Neural progenitor cell (in vitro differentiated cells): ENCODE data around the gene SOX10. TPM values are rescaled to one million over a fixed set of nuclear protein-coding genes. Genes with fewer than 3 reads are reported as not detected.

Experiments
- DNase-seq: peaks from one replicate; pipeline ENCODE4 v3.0.0-alpha.2; 2016; ENCODE audit warnings: low spot score
- H2AFZ ChIP-seq: fragments of 200-600 bp; sonication (generic); replicated peaks from 2 replicates; pipeline ENCODE4 v1.6.1; 2016; ENCODE audit warnings: antibody characterized with exemption
- H3F3A ChIP-seq: fragments of 200-600 bp; sonication (generic); 2 replicates; pipeline ENCODE4 v1.6.1; 2016; ENCODE audit warnings: antibody characterized with exemption, low read depth
- H3K27ac ChIP-seq: fragments of 200-600 bp; sonication (generic); 2 replicates; pipeline ENCODE4 v1.5.1; 2016; ENCODE audit warnings: mild to moderate bottlenecking
- H3K27me3 ChIP-seq: fragments of 200-600 bp; sonication (generic); 2 replicates; pipeline ENCODE4 v1.6.1; 2016; ENCODE audit warnings: mild to moderate bottlenecking, moderate library complexity
- H3K36me3 ChIP-seq: fragments of 200-600 bp; sonication (generic); 2 replicates; pipeline ENCODE4 v1.5.1; 2016
- H3K4me1 ChIP-seq: fragments of 200-600 bp; sonication (generic); 2 replicates; pipeline ENCODE4 v1.6.1; 2016; ENCODE audit warnings: mixed run types
- H3K4me2 ChIP-seq: fragments of 200-600 bp; sonication (generic); 2 replicates; pipeline ENCODE4 v1.6.1; 2016
- H3K4me3 ChIP-seq: fragments of 200-600 bp; sonication (generic); 2 replicates; pipeline ENCODE4 v1.5.1; 2016
- H3K79me2 ChIP-seq: fragments of 200-600 bp; sonication (generic); 2 replicates; pipeline ENCODE4 v1.6.1; 2016; ENCODE audit warnings: low read depth
- H3K9ac ChIP-seq: fragments of 200-600 bp; sonication (generic); 2 replicates; pipeline ENCODE4 v1.6.1; 2016
- H3K9me3 ChIP-seq: fragments of 200-600 bp; sonication (generic); 2 replicates; pipeline ENCODE4 v1.5.1; 2016; ENCODE audit warnings: low read depth
- H4K20me1 ChIP-seq: fragments of 200-600 bp; sonication (generic); 2 replicates; pipeline ENCODE4 v1.6.1; 2016; ENCODE audit warnings: low read depth
- H3K27ac Mint-ChIP-seq: 3 replicates; pipeline ENCODE4 v1.8.0; 2021; ENCODE audit warnings: mixed read lengths
- H3K27me3 Mint-ChIP-seq: 2 replicates; pipeline ENCODE4 v1.8.0; 2022; ENCODE audit warnings: low read depth, mild to moderate bottlenecking, inconsistent platforms, moderate library complexity, mixed read lengths; ENCODE audit not compliant: insufficient read depth
- H3K36me3 Mint-ChIP-seq: 3 replicates; pipeline ENCODE4 v1.8.0; 2021; ENCODE audit warnings: mixed read lengths
- H3K4me1 Mint-ChIP-seq: 3 replicates; pipeline ENCODE4 v1.8.0; 2021; ENCODE audit warnings: mixed read lengths
- H3K4me3 Mint-ChIP-seq: 3 replicates; pipeline ENCODE4 v1.8.0; 2021; ENCODE audit warnings: mild to moderate bottlenecking, moderate library complexity, mixed read lengths
- H3K9me3 Mint-ChIP-seq: 3 replicates; pipeline ENCODE4 v1.8.0; 2020; ENCODE audit warnings: mixed read lengths
- EZH2 ChIP-seq: fragments of 200-600 bp; sonication (generic); IDR thresholded peaks from 2 replicates; pipeline ENCODE4 v1.6.1; 2017; ENCODE audit warnings: antibody characterized with exemption, mild to moderate bottlenecking, moderate library complexity
- EZH2phosphoT487 ChIP-seq: fragments of 200-600 bp; sonication (generic); IDR thresholded peaks from 2 replicates; pipeline ENCODE4 v1.6.1; 2017; ENCODE audit warnings: antibody characterized with exemption
- total RNA-seq: library from RNA; depleted of rRNA; stranded (reverse); fragments of >200 nt; gene quantifications from 2 replicates; pipeline ENCODE4 v1.2.3, GENCODE V29; 2015; ENCODE audit warnings: low replicate concordance
- TF ChIP-seq, protein P1 (sequence below): fragments of 200-600 bp; sonication (generic); IDR thresholded peaks from 2 replicates; pipeline ENCODE4 v1.5.1; 2017; ENCODE audit warnings: antibody characterized with exemption, mild to moderate bottlenecking

SOX10 gene
- total RNA-seq, 1 donor from 2014 or later, result 0.99 TPM

DNA sequence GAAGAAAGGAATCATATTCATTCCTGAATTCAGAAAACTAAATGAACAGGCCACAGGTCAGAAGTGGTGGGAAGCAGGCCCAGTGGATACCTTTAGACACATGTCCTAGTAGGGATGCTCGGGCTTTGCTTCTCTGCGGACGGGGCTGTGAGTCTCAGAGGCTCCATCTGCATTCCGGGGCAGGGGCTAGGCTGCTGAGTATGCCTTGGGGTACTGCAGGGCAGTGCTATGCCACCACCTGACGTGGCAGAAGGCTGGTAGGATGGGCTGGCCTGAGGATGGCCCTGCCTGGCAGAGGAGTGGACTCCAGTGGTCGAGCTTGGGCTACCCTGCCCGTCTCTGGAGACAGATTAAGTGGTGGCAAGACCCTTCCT lies 40.5 kb downstream of the SOX10 start:
- no peaks in the 10 kb centered on the region for H4K20me1 ChIP-seq
- no peaks in the 10 kb centered on the region for H3K9me3 ChIP-seq
- DNase-seq, result no peak
- H3K4me3 ChIP-seq, result no peak overlapping the region
- no peak overlapping the region for H3K4me3 Mint-ChIP-seq
- H3K4me1 ChIP-seq, result no peaks in the 10 kb centered on the region
- H3K36me3 Mint-ChIP-seq, result no peaks in the 10 kb centered on the region
- H3K9me3 Mint-ChIP-seq, result no peaks in the 10 kb centered on the region
- H3K79me2 ChIP-seq, result no peaks in the 10 kb centered on the region
- no peak overlapping the region for H3K27ac Mint-ChIP-seq
- no peak for TF ChIP-seq EZH2
- no peak for TF ChIP-seq EZH2phosphoT487
- TF ChIP-seq, protein P1, sequence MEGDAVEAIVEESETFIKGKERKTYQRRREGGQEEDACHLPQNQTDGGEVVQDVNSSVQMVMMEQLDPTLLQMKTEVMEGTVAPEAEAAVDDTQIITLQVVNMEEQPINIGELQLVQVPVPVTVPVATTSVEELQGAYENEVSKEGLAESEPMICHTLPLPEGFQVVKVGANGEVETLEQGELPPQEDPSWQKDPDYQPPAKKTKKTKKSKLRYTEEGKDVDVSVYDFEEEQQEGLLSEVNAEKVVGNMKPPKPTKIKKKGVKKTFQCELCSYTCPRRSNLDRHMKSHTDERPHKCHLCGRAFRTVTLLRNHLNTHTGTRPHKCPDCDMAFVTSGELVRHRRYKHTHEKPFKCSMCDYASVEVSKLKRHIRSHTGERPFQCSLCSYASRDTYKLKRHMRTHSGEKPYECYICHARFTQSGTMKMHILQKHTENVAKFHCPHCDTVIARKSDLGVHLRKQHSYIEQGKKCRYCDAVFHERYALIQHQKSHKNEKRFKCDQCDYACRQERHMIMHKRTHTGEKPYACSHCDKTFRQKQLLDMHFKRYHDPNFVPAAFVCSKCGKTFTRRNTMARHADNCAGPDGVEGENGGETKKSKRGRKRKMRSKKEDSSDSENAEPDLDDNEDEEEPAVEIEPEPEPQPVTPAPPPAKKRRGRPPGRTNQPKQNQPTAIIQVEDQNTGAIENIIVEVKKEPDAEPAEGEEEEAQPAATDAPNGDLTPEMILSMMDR, result no peak
- no peak overlapping the region for H3K27ac ChIP-seq
- no peaks in the 10 kb centered on the region for H3K4me1 Mint-ChIP-seq
- peaks cover 9% of the 10 kb centered on the region for H3K27me3 Mint-ChIP-seq
- no peak overlapping the region for H2AFZ ChIP-seq
- H3K36me3 ChIP-seq, result no peaks in the 10 kb centered on the region
- no peak overlapping the region for H3K9ac ChIP-seq
- no peak overlapping the region for H3K4me2 ChIP-seq
- H3F3A ChIP-seq, result no peaks in the 10 kb centered on the region
- no peaks in the 10 kb centered on the region for H3K27me3 ChIP-seq

DNA sequence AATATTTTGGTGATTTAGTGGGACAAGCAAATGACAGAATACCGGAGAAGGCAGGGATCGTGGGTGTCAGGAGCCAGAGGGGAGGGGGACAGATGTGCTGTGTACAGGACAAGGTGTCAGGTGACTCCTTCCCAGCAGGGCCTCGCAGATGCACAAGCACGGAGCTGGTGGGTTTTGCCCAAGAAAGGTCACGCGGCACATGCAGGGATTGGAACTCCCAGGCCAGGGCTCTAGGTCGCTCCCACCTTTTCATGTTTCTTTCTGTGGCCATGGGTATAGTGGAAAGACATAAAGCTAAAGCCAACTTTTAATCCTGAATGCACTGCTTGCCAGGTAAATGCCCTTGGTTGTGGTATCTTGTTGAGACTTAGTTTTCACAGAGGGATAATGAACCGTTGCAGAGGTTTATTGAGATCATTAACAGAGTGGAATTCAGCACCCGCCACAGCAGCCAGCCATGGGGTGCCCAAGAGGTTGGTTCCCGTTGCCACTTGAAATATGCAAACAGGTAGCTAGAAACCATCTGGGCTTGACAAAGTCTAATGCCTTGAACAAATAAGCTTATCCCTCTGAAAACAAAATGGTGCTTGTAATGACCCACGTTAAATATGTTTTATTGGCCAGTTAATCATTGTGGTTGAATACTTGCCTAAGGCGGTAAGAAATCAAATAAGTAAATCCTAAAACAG lies 41.1 kb downstream of the SOX10 start:
- Mint-ChIP-seq H3K27me3 (peaks cover 9% of the 10 kb centered on the region), H3K4me1 (no peaks in the 10 kb centered on the region)

DNA sequence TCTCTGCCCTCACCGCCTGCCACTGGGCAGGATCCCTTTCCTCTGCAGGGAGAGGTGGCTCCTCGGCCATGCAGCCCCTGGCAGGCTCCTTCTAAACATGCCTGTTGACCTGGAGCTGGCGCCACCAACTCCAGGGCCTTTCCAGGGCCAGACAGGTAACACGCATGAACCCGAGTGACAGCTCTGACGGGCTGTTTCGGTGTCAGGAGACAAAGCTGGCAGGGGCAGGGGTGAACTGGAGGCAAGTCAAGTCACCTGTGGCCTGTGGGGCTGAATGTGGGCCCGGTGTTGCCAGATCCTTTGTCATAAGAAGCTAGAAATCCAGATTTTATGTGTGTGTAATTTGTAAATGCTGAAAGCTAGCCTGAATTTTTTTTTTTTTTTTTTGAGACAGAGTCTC lies 42.2 kb downstream of the SOX10 start:
- H3K27ac ChIP-seq, result no peak overlapping the region
- H2AFZ ChIP-seq, result no peak overlapping the region
- no peak overlapping the region for H3K4me2 ChIP-seq
- no peaks in the 10 kb centered on the region for H3F3A ChIP-seq
- no peaks in the 10 kb centered on the region for H3K4me1 Mint-ChIP-seq
- DNase-seq, result no peak
- no peak overlapping the region for H3K27ac Mint-ChIP-seq
- H3K9me3 ChIP-seq, result no peaks in the 10 kb centered on the region
- H3K79me2 ChIP-seq, result no peaks in the 10 kb centered on the region
- no peaks in the 10 kb centered on the region for H3K9me3 Mint-ChIP-seq
- TF ChIP-seq, protein P1, result no peak
- TF ChIP-seq EZH2phosphoT487 (no peak), EZH2 (no peak)
- H3K27me3 ChIP-seq, result no peaks in the 10 kb centered on the region
- no peaks in the 10 kb centered on the region for H3K36me3 ChIP-seq
- no peaks in the 10 kb centered on the region for H4K20me1 ChIP-seq
- H3K4me3 Mint-ChIP-seq, result no peak overlapping the region
- H3K36me3 Mint-ChIP-seq, result peaks cover 3% of the 10 kb centered on the region
- no peak overlapping the region for H3K4me3 ChIP-seq
- H3K9ac ChIP-seq, result no peak overlapping the region
- H3K4me1 ChIP-seq, result no peaks in the 10 kb centered on the region
- peaks cover 9% of the 10 kb centered on the region for H3K27me3 Mint-ChIP-seq

More for the DNA sequence above, 41.1 kb downstream of the SOX10 start:
- no peak overlapping the region for H3K27ac Mint-ChIP-seq
- Histone ChIP-seq H3F3A (no peaks in the 10 kb centered on the region), H3K4me3 (no peak overlapping the region), H3K79me2 (no peaks in the 10 kb centered on the region), H3K4me2 (no peak overlapping the region), H3K4me1 (no peaks in the 10 kb centered on the region), H3K36me3 (no peaks in the 10 kb centered on the region), H3K27me3 (no peaks in the 10 kb centered on the region), H3K9ac (no peak overlapping the region), H3K27ac (no peak overlapping the region), H3K9me3 (no peaks in the 10 kb centered on the region), H4K20me1 (no peaks in the 10 kb centered on the region), H2AFZ (no peak overlapping the region)
- no peaks in the 10 kb centered on the region for H3K9me3 Mint-ChIP-seq
- no peak for DNase-seq
- no peaks in the 10 kb centered on the region for H3K36me3 Mint-ChIP-seq
- H3K4me3 Mint-ChIP-seq, result no peak overlapping the region
- TF ChIP-seq EZH2phosphoT487, result no peak
- TF ChIP-seq, protein P1, result no peak
- no peak for TF ChIP-seq EZH2
